NK-92 (cell line): ENCODE results near the gene CABCOCO1.

Experiments
- DNase-seq: peaks from one replicate; lab custom pipeline; 2025; ENCODE audit not compliant: unreplicated experiment; lab: John Stamatoyannopoulos, UW

CABCOCO1 gene

GRCh38 chr10:61781969-61782403 is 119.3 kb downstream of the CABCOCO1 start:
- no peak for DNase-seq

- no peak for DNase-seq
These were observed 121.8 kb downstream of the CABCOCO1 start for GRCh38 chr10:61784354-61785133.

DNA sequence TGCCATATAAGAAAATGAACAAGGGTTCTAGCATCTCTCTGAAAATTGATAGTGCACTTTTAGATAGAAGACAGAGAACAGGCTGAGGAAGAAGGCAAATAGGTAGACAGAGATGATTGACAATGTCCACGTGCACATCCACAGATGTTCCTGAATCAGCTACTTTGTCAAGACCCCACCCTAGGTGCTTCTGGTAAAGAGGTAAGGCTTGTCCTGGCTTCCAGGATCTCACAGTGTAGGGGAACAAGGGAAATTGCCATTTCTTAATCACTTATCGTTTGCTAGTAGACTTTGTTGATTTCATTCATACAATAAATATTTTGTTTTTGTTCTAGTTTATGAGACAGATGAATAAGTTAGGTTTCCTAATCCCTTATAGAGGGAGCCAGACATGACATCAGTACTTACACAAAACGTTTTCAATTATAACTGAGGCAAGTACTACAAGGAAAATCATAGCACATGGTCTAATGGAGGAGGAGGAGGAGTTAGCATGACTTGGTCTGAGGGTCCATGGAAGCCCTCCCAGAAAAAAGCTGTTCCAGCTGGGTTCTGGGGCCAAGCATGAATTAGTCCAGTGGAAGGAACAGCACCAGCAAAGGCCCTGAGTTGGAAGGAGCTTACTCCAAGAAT is 122.9 kb downstream of the CABCOCO1 start:
- DNase-seq: no peak

GRCh38 chr10:61786728-61787127 is 124.0 kb downstream of the CABCOCO1 start:
- no peak for DNase-seq

- no peak for DNase-seq
These were observed 124.4 kb downstream of the CABCOCO1 start for GRCh38 chr10:61787170-61787569.

- DNase-seq: no peak
These were observed 126.3 kb downstream of the CABCOCO1 start for GRCh38 chr10:61789031-61789430.

GRCh38 chr10:61791216-61791615 is 128.5 kb downstream of the CABCOCO1 start:
- no peak for DNase-seq

GRCh38 chr10:61792097-61792716 is 129.5 kb downstream of the CABCOCO1 start:
- DNase-seq: no peak

GRCh38 chr10:61792921-61793320 is 130.2 kb downstream of the CABCOCO1 start:
- no peak for DNase-seq

- DNase-seq: no peak
These were observed 131.3 kb downstream of the CABCOCO1 start for GRCh38 chr10:61793760-61794703.

DNA sequence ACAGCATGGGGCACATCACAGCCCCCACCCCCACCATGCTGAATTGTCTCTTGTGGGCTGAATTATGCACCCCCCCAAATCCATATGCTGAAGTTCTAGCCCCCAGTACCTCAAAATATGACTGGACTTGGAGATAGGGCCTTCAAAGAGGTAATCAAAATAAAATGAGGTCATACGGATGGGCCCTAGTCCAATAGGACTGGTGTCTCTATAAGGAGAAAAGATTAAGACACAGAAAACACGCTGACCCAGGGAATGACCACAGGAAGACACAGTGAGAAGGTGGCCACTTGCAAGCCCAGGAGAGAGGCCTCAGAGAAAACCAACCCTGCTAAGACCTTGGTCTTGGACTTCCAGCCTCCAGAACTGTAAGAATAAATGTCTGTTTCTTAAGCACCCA is 132.4 kb downstream of the CABCOCO1 start:
- no peak for DNase-seq

- no peak for DNase-seq
These were observed 132.8 kb downstream of the CABCOCO1 start for GRCh38 chr10:61795551-61795950.

- no peak for DNase-seq
These were observed 134.1 kb downstream of the CABCOCO1 start for GRCh38 chr10:61796785-61797184.

GRCh38 chr10:61797304-61798153 is 134.8 kb downstream of the CABCOCO1 start:
- no peak for DNase-seq

GRCh38 chr10:61798713-61799112 is 136.0 kb downstream of the CABCOCO1 start:
- DNase-seq: no peak

DNA sequence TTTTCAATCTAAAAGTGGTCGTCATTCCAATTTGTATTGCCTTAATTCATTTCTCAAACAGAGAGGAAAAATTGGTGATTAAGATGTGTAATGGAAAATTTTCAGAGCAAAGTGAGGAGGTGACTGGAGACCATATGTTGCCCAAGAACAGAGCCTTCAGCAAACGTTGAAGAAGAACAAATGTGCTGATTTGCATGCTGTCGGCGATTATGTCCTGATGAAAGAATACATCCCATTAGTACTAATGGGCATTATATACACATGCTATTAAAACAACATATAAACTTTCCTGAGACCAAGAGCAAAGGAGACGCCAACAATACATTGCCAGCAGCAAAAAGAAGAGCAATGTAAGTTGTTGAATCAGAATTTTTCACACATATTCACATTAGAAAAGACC is 138.8 kb downstream of the CABCOCO1 start:
- DNase-seq: no peak

DNA sequence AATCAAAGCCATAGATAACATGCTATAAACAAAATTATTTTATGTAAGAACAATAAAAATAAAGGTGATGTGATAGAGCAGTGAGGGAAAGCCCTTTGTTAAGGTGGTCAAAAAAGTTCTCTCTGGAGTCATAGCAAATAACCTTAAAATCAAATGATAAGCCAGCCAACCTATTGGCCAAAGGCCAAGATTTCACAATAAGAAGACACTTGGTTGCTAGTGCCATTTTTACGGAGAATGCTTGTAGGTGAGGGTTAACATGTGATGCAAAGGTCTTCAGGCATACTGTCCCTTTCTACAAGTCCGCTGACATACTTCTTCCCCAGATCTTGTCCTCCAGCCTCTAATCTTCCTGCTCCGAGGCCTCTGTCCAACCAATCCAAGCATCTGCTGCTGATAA is 140.5 kb downstream of the CABCOCO1 start:
- DNase-seq: no peak

GRCh38 chr10:61804414-61804813 is 141.7 kb downstream of the CABCOCO1 start:
- no peak for DNase-seq

GRCh38 chr10:61805091-61805490 is 142.4 kb downstream of the CABCOCO1 start:
- DNase-seq: no peak

DNA sequence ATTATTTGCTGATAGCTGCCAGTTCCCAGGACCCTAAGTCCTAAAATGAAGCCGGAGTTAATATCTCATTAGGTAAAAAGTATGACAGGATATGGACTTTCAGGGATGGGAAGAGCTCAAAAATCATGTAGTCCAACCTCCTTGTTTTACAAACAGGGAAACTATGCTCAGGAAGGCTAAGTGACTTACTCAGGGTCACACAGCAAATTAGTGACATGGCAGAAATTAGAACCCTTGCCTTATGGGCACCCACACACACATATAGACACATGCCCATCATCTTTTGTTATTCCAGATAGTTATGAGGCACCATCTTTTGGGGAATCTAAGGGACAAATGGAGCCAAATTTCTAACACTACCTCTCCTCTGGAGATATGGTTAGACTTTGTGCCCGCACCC is 147.5 kb downstream of the CABCOCO1 start:
- DNase-seq: no peak
